GM19025 (cell line): ENCODE measurements around the gene KAZN.

ENCODE experiments used
- ATAC-seq: cut with Tn5 transposase; IDR thresholded peaks from one replicate; pipeline ENCODE4 v1.9.1; 2021; ENCODE audit warnings: mild to moderate bottlenecking, low read depth, moderate library complexity; ENCODE audit not compliant: unreplicated experiment

The KAZN gene

GRCh38 chr1:14812189-14812588, 213.7 kb downstream of the KAZN start:
- no peak for ATAC-seq

- no peak for ATAC-seq
These were observed 216.8 kb downstream of the KAZN start for GRCh38 chr1:14815175-14815877.

DNA sequence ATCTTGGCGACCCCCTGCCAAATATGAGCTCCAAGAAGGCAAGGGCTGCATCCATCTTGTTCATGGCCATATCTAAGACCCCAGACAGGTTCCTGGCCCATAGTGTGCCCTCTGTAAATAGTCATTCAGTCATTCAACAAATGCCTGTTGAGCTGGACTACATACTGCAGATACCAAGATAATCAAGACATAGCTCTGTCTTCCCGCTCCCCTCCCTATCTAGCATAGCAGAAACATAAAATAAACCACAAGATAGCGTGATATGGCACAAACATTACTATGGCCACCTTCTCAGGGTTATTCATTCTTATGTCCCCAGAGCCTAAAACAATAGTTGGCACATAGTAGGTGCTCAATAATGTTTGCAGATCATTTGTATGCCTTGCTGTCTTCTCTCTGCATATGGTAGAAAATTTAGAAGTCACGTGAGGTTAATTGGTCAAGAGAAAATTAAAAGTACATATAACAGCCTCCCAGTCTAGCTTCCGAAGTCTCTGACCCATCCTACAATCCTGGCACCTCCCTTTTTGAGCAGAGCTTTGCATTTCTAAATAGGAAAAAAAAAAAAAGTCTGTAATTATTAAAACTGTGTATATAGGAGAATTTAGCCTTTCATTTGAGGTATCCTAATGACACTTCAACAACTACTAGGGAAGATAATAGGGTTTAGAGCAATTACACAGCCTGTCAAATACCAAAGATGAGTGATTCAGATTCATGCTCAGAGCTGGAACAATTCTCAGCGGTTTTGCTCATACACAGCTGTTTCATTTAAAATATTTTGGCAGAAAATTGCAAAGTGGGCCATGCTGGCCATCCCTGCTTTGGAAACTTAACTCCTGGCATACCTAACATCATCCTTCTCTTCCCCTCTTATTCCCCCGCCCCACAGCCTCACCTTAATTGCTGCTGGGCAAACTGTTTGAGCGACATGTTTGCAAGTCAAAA, 219.0 kb downstream of the KAZN start:
- ATAC-seq: no peak

- ATAC-seq: no peak
These were observed 222.0 kb downstream of the KAZN start for GRCh38 chr1:14820295-14821085.

GRCh38 chr1:14822493-14822892, 224.0 kb downstream of the KAZN start:
- ATAC-seq: no peak

DNA sequence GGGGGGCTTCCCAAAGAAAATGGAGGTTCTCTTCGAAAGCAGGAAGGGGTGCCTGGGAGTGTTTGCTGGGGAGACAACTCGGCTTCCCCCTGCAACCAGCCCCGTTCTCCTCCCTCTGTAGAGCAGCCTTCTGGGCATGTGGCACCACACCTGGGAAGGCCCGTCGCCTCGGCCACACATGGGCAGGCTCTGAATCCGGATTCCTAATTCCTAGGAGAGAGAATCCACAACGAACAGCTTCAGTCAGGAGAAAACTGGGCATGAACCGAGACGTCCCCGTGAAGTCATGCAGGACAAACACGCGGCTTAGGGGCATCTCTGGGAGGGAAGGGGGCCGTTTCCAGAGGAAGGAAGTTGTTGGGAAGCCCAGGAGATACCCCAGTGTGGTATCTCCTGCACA, 224.5 kb downstream of the KAZN start:
- no peak for ATAC-seq

GRCh38 chr1:14824314-14824915, 225.9 kb downstream of the KAZN start:
- ATAC-seq: no peak

GRCh38 chr1:14825396-14825795, 226.9 kb downstream of the KAZN start:
- no peak for ATAC-seq

DNA sequence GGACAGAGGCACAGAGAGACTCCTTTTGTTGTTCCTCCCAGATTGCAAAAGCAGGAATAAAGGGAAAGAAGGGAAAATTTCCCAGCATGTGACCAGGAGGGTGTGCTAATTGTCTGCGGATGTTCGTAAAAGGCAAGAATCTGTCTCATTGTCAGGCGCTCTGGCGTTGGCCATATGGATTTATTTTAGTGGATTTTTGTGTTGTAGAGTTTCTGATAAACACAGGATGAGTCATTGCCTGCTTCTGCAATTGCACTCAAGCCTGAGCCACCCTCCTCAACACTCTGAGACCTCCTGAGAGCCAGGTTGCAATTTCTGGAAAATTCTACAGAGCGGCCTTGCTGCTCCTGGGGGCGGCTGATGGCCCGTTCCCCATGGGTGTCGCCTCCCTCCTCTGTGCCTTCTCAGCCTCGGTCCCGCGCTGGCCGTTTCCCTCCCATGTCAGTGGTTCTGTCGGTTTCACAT, 227.7 kb downstream of the KAZN start:
- ATAC-seq: no peak

- no peak for ATAC-seq
These were observed 228.3 kb downstream of the KAZN start for GRCh38 chr1:14826731-14827326.

DNA sequence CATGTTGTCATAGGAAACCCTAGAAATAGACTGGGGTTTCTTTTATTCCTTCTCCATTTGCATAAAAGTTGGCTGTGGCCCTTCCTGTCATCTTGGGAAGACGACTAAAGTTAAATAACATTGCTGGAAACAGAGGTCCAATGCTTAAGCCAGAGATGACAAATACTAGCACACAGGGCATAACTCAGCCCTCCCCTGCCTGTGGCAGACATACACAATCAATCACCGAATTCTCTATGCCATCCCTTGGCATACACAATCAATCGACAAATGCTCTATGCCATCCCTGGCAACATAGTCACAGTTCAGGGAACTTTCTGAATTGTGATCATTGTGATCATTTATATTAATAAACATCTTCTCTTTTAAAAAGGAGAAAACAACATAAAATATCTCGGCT, 229.4 kb downstream of the KAZN start:
- no peak for ATAC-seq

GRCh38 chr1:14828665-14829064, 230.2 kb downstream of the KAZN start:
- no peak for ATAC-seq

DNA sequence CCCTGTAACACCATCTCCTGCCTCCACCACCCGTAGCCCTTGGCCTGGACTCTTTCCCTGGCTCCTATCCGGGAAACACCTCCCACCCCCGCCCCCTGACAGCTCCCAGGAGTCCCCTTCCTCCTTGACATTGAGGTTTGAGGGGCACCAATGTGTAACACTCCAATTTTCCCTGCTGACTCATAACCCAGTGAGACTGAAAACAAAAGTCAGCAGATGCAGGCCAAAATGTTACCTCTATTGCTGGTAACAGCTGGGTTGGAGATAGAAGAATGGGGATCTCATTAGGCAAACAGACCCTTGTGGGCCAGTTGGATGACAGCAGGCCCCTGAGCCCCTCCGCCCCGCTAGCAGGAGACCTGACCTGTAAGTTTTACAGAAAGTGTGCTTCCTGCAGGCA, 237.2 kb downstream of the KAZN start:
- no peak for ATAC-seq

DNA sequence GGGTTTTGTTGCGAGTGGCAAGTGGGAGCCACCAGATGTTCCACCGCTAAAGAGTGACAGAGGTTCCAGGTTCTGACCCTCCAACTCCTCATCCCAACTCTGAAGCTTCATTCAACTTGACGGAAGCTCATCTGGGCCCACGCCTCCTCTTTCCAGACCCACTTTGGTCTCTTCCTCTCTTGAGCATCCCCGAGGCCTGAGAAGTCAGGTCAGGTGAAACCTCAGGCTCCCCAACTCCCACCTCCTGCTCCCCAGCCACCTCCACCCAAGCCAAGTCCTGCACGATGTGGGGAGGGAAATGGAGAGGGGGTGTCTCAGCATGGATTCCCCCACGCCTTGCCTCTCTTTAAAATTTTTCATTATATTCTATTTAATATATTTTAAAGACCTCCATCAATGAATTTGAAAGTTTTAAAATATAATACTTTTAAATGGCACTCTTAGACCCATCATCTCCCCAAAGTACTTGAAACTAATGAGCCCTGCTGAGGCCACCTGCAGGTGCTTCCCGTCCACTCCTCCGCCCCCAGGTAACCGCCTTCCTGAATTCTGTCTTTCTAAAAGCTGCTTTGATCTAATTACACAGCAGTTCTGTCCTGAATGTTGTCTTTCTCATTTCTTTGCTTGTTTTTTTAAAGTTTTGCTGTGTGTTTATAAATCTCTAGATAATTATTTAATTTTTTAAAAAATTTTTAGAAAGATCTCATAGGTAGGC, 238.1 kb downstream of the KAZN start:
- ATAC-seq: no peak

DNA sequence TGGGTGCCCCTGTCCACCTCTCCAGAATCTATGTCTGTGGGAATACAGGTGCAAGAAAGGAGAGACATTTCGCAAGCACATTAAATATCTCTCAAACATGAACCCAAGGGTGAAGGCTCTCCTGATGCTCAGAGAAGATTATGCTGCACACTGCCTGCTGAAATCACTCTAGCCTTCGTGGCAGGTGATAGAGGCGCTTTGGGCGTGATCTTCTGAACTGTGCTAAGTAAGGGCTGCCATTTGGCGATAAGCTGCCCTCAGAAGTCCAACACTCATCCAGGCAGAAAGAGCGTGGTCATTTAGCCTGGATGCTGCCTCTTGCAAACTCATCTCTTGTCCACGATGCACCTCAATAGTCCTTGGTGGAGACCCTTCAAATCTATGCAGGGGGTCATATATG, 241.9 kb downstream of the KAZN start:
- no peak for ATAC-seq

DNA sequence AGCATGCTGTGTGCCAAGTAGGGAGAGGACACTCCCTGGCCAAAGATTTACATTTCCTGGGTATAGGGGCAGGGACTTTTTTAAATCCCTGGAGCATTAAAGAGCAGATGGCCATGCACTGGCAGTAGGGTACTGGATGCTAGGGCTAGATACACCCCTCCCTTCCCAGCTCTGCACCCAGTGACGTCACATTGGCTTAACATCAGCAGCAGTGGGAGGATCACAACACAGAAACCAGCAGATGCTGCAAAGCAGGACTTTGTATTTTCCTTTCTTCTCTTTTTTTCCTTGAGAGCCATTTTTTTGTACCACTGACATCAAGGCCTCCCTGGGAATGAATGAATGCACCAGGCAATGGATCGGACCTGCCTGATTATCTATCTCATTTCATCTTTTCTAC, 243.0 kb downstream of the KAZN start:
- ATAC-seq: no peak

- no peak for ATAC-seq
These were observed 243.5 kb downstream of the KAZN start for GRCh38 chr1:14841951-14842350.

DNA sequence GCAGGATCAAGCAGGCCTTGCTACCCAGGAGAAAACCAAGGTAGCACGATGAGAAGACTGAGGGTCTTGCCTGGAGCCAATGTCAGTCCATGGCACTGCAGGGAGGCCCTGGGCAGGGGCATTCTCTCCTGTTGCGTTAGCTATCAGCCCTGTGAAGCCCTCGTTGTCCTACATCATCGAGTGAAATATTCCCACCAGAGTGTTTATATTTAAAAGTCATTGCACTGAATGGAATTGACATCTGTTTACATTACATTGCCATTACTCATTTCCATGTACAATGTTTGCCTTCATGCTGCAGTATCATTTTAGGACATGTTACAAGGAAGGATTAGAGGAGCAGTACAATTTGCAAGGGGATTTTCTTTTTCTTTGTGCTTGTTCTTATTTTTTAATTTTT, 243.9 kb downstream of the KAZN start:
- ATAC-seq: no peak

DNA sequence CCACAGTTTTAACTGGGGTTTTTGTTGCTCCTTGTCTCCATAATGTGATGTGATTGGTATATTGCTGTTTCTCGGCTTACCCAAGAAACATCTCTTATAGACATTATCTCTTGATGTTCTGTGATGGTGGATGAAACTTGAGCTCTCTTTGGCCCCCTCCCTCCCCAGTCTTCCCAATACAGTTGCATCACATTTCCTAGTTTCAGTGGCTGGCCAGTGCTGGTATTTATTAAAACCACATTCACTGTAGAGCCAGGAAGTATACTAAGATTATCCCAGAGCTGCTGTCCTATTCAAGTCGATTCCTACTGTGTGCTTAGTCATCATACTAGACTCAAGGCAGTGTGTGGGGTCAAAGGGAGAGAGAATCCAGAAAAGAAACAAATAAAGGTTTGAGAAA, 244.4 kb downstream of the KAZN start:
- no peak for ATAC-seq

DNA sequence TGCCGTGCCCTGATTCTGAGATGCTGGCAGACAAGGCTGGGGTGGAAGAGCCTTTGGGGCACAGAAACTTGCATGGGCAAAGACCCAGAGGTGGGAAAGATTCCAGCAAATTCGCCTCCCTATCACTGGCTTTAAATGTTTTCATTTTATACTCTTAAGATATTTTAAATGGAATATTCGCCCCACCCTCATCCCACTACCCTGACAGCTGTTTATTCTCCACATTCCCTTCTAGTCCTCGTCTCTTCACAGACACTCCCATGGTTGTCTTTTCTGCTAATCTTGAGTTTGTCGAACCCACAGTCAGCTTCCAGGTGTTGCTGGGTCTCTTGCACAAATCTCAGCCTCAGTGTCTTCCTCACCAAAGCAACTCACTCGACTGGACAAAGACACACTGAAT, 245.0 kb downstream of the KAZN start:
- ATAC-seq: no peak
